ENCODE measurements around the gene ALDOB.

Gene ALDOB

DNA sequence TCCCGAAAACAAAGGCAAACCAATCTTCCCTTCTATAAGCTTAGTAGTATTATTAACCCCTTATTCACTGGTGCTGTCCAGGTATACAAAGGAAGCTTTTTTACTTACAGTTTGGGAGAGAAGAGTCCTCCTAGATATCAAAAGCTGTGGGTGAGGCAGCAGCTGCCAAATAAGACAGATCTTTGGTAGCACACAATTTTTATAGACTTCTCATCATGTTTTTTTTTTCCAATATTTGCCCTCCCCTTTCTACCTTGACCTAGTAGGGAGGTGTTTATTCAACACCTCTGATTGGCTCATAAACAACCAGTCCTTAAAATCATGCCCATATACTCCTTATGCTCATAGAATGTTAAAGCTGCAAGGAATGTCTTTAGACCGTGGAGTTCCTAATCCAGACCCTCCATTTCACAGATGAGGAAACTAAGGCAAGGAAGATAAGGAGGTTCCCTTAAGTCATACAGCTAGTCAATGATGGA lies at the start of gene ALDOB:
TSS of gene ALDOB (minus strand) at position 174 of the 479 bp plus-strand sequence. CDS start 4,887 bp downstream, outside the sequence.
- DNase-seq, result no peak

DNA sequence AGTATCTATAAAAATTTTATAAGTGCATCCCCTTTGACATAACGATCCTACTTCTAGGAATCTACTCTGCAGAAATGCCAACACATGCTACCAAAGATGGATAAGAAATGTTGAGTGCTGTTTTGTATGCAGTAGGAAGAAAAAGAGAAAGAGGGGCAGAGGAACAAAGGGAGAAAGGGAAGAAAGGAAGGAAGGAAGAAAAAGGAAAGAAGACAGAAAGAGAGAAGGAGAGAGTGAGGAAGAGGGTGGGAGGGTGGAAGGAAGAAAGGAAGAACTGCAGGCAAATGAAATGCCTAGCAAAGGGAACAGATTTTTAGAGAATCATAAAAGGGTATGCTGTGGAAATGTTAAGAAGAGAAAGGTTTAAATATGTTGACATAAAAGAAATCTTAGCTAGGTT lies 48.5 kb upstream of the ALDOB start:
- no peak for DNase-seq

DNA sequence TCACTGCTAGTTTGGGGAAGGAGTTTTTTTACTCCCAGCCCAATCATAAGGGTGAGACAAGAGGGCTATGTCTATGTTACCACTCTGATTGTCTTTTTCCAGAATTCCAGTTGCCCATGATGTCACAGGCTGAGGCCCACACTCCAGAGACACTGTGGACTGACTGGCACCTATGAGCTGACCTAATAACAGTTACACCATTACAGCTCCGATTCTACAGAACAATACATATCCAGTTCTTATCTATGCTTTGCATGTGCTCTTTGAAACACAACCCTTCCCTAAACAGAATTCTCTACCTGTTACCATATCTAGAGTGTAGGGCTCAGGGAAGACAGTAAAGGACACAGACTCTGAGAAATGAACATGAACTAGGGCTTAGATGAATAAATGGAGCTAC lies 45.7 kb upstream of the ALDOB start:
- DNase-seq, result peak; percentile 68

DNA sequence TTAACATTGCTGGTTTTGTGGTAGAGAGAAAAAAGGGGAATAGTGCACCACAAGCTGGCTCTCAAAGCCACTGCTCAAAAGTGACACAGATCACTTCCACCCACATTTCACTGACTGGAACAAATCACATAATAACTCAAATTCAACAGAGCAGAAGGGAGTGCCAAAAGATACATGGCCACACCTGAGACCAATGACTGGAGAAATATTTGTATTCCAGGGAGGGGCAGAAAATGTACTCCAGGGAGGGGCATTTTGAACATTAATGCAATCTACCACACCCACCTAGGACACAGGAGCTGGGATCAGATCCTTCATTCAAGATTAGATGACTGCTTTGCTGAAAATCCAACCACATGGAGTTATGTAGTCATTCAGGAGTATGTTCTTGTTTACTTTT lies 44.8 kb upstream of the ALDOB start:
- peak; percentile 23 for DNase-seq

DNA sequence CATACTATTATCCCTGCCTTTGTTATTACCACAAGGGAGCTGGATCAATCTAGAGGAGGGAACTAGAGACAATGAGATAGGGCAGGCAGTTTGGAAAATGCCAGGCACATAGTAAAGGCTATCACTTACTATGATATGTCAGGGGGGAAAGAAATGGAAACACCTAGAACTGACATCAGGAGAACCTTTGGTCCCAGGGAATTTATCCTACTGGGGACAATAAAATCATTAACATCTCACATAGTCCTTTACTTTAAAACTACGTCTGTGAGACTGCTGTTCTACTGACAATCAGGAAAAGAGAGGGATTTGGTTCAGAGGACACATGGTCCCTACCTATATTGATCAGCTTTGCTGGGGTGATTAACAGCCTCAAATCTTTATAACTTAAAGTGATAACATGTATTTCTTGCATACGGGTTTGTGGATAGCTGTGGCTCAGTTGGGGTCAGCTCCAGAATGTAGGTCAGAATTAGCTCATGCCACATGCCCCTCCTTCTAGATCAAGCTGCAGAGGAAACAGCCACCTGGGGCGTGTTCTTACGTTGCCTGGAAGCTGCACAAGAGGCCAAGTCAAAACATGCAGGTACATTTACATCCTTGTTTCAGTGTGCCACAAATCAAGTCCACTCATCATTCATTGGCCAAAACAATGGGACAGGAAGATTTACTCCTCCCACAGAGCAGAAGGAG lies 43.9 kb upstream of the ALDOB start:
- DNase-seq, result no peak

DNA sequence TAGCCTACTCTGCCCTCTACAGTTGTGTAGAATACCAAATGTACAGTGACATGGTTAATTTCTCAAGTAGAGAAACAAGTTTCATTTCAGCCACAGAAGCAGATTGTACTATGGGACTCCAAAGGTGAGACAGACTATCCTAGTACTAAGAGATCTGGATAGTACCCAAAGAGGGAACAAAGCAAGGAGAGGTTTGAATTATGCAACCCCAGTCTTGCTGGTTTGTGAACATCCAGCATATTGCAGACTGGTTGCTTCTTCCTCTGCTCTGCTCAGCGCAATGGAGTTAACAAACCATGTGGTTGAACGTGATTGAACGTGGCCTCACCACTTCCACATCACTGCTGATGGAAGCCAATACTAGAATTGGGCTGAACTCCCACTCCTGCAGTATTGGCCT lies 43.3 kb upstream of the ALDOB start:
- no peak for DNase-seq

DNA sequence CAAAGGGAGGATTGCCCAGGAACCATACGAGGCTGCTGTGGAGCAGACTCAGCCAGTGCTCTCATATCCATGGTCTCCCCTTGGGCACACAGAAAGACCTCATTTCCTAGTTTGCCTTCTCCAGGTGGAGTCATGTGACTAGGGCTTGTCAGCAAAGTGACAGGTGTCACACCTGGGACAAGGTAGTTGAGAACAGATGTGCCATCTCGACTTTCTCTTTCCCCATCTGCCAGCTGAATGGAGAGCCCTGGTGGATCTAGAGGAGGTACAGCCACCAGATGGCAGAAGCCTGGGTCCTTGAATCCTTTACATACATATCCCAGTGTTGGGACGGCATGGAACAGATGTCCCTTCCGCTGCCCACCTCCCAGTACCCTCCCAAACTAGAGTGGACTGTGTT lies 42.9 kb upstream of the ALDOB start:
- DNase-seq, result no peak

DNA sequence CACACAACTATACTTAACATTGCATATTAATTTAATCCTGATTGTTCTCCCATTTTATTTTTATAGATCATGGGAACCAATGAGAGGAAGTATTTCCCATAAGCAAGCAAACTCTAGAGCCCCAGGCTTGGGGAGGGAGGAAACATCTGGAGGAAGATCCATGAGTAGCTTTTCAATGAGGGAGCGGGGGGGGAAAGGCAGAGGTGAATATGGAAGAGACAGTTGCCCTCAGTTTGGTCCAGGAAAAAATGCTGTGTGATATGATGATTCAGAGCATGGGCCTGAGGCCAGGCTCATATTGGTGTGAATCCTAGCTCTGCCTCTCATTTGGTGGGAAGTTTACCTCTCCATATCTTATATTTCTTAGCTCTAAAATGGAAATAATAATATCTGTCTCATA lies 42.2 kb upstream of the ALDOB start:
- no peak for DNase-seq

DNA sequence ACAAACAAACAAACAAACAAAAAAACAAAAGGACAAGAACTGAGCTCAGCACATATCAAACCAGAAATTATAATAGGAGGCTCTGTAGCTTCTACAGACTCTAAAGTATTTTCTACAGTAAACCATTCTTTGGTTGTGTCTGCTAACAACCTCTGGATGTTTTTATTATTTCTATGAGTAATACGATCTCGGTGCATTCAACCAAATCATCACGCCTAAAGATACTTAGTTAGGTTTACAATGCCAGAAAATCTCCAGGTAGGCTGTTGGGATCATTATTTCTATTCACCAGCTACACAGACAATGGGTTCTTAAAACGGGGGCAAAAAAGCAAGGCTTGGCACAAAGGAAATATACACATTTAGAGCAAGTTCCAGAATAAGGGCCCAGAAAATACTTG lies 41.6 kb upstream of the ALDOB start:
- no peak for DNase-seq

DNA sequence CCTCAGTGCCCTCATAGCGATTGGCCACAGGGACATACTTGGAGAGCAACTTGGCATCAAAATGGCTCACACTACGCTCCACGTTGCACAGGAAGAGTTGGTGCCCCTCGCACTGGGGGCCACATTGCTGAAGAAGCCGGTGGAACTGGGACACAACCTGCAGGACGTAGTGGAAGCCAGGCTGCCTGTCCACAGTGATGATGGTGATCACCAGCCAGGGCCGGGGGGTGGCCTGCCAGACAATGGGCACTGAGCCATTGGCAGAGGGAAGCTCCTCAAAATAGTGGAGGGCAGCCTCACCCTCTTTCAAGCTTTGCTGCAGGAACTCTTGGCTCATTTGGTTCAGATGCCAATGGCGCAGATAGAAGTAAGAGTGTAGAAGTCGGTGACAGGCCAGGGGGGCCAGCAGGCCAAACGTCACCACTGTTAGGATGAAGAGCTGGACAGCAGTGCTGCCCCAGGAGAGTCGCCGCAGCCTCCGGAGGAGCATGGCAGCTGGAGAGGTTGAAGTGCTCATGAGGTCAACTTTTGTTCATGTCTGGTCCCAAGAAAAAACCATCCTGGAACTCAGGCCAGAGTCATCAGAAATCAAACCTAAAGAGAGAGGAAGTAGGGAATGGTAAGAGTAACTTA lies 41.1 kb upstream of the ALDOB start:
- DNase-seq, result no peak

DNA sequence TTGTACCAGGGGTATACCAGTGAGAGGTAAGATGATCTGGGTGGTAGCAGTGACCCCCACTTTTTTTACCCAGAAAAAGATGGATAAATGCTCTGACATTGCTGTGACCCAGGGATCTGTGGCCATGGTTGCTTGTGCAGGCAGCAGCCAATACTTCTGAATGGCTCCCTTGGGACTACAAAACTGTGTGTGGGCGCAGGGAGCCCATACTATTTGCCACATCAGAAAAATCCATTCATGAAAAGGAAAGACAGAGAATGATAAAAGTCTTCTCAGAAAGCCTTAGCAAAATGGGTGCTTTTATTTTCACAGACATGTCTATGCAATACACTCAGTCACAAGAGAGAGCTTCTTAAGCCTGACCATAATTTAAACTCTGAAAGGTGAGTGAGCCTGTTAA lies 37.3 kb upstream of the ALDOB start:
- DNase-seq, result no peak

DNA sequence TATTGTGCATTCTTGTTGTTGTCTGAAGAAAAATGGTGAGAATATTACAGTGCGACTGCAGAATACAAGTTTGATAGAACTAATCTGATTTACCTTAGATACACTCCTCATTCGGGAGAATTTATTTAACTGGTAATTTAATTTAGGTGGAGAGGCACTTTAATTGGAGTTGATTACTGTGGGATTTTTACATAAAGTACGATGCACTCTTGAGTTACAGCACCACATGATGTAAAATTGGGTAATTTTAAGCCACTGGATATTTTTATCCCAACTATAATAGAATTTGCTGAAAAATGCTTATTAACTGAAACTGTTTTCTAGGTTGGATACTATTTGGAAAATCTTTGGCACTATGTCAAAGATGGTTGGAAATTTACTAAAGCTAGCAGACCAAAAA lies 35.4 kb upstream of the ALDOB start:
- no peak for DNase-seq

DNA sequence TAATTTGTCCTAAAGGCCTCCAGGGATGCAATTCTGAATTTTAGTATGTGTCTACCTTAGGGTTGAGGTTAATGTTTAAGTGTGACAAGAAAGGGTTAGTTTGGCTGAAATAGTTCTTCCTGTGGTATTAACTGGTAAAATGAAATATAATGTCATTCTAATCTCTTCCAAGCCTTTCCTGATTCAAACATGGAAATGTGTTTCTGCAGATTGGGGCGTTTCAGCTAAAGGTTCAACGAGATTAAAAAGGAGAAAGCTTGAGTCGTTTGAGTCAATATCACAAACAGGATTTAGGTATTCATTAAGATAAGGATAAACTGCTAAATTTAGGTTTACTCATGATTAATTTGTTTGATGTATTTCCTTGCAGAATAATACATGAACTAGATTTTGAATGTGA lies 34.4 kb upstream of the ALDOB start:
- no peak for DNase-seq

DNA sequence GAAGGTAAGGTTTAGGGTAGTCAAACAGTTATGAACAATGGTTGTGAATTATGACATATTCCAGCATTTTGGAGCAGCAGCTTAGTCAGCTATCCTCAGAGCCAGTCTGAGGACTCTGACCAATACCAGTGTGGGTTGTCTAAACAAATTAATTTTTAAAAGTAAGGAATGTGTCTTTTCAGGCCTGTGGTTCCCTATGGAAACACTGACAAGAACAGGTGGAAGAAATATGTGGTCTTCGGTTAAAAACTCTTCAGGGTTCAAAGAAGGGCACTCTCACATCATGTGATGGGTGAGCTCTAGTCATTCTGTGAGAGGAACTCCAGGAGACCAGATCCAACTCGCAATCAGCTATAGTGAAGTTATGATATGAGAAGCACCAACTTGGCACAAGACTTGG lies 33.5 kb upstream of the ALDOB start:
- DNase-seq, result no peak

DNA sequence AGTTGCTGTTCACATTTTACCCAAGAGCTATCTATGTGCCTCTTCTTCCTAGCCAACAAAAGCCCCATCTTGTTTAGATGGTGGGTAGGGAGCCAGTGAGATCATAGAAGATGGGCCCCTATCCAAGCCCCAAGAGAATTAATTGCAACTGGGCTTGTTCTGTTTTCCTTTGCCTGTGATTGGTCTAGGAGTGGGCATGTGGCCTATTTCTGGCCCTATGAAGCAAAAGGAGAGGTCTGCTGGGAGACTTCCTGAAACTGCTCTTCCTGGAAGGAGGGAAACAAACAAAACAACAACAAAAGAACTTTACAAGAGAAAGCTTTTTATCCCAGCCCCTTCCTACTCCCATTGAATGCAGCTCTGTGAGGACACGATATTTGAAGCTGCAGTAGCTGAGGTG lies 32.5 kb upstream of the ALDOB start:
- DNase-seq, result no peak

DNA sequence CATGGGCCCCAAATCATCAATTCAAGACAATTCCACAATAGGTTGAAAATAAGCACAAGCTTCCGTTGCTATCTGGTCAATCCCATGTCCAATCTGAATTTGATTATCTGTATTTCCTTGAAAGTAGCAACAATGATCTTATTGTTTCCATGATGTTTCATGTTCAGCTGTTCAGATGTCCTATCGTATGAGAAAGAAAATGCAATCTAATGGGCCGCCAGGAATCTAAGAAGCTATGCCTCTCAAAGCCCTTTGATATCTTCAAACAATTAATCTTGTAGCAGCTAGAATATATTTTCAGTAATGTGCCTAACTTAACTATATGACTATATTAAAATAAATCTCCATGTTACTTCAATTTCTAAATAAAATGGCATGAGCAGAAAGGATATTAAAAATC lies 32.1 kb upstream of the ALDOB start:
- DNase-seq, result no peak

DNA sequence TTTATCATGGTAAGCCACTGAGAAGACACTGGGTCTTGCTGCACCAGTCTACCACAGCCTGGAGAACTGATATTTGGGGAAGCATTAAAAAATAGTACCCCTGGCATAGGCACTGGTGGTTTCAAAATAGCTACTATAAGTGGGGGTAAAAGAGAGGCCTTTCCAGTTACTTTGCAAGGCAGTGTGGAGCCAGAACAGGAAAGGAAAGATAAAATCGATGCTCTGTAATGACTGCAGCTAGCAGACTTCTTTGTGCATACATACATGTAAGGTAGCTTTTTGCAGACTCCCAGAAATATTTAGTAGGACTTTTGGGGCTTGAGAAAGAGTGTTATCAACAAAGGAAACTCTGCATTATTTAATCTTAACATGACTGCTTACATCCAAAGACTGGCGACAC lies 31.3 kb upstream of the ALDOB start:
- no peak for DNase-seq

DNA sequence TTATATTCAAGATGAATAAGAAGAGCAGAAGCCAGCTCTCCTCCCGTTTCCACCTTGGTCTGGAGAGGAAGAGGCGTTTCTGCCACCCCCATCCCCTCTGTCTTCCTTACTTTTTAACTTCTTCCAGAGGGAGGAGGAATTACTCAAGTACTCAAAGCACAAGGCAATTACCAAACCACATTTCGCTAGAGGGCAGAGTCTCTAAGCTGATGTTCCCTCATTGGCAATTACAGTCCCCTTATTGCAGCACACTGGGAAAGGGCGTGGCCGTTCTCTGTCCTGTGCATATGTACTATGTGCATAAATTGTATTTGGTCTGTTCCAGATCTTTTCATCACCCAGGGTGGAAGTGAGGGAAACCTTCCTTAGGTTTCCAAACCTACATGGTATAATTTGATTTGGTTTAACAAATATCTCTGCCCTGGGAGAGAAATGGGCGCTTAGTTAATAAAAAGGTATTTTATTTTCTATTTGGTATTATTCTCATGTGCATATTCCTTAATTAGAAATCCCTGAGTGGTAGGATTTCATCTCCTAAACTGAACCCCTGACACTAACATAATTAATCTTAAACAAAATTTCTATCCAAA lies 29.8 kb upstream of the ALDOB start:
- peak; percentile 87 for DNase-seq

DNA sequence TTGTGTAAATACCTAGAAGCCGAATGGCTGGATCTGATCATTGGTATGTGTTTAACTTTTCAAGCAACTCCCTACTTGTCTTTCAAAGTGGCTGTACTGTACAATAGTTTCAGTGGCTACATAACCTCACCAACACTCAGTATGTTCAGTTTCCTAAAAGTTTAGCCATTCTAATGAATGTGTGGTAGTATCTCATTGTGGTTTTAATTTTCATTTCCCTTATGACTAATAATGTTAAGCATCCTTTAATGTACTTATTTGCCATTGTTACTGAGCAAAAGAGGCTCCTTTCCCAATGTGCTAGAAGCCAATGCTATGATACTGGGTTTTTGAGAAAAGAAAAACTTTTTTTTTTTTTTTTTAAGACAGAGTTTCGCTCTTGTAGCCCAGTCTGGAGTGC lies 27.8 kb upstream of the ALDOB start:
- DNase-seq, result no peak

DNA sequence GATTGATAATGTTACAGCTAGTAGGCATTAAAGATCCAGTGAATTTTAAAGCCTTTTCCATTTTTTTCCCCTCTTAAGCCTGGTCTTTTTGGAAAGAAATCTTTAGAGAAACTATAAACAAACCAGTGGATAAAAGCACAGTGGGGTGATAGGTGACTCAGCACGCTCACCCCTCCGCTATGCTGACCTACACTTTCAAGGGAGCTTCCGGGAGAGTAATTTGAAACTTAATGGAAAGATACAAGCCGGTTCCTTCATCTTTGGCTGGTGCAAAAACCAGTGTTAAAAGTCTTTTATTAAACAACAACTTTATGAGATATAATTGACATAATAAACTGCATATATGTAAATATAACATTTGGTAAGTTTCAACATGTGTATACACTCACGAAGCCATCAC lies 27.0 kb upstream of the ALDOB start:
- no peak for DNase-seq

DNA sequence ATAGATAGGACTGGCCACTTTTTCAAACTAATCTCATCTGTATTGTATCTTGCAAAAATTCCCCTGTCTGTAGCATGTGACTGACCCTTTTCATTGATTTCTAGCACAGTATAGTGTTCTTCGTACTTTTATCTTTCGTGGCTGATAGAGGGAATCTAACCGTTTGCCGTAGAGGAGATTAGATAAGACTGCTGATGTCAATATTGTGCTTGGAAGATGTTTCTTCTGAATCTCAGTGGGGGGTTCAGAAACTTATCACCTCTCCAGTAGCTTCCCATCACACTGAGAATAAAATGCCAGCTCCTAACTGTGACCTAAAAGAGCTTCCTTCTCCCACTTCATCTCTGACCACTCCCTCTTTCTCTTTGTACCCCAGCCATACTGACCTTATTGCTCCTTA lies 25.4 kb upstream of the ALDOB start:
- no peak for DNase-seq

DNA sequence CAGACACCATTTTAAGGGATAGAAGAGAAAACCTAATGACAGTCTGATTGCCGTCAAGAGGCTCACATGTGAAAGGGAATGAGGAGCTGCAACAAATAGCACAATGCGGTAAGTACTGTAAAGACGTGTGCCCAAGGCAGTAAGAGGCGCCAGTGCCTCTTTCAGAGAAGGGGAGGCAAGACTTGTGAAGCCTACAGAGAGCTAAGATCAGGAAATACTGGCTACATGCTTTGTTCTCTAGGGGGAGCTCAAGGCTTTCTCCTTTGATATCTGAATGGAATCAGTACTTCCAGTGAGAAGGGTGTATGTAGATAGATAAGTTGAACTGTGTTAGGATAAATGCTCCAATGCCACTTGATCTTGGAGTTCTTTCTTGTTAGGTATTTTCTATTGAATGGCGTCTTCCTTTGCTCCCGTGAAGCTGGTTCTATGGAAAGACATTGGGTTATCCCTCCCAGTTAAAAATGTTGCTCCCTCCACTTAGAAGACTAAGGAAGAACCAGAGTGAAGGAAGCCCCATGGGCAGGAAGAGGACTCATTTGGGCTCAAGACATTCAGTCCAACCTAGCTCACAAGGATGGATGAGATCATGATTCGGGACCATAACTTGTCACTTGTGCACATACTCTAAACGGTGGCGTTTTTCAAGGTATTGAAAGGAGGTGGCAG lies 23.5 kb upstream of the ALDOB start:
- peak; percentile 90 for DNase-seq

DNA sequence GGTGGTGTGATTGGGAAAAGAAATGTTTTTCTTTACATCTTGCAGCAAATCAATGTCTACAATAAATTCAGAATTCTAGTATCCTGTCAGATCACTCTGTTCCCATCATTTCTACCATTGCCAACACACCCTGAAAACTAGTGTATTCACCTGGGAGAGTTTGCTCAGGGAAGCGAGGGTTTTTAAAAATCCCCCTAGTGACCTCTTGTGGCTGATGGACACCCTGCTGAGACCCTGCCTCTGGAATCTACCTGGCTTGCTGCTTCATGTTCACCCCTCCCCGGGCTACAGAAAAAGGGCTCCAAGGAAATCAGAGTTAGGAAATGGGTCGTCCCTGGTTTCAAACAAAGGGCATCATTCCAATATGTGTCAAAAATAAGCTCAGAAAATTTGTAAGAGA lies 21.4 kb upstream of the ALDOB start:
- no peak for DNase-seq

DNA sequence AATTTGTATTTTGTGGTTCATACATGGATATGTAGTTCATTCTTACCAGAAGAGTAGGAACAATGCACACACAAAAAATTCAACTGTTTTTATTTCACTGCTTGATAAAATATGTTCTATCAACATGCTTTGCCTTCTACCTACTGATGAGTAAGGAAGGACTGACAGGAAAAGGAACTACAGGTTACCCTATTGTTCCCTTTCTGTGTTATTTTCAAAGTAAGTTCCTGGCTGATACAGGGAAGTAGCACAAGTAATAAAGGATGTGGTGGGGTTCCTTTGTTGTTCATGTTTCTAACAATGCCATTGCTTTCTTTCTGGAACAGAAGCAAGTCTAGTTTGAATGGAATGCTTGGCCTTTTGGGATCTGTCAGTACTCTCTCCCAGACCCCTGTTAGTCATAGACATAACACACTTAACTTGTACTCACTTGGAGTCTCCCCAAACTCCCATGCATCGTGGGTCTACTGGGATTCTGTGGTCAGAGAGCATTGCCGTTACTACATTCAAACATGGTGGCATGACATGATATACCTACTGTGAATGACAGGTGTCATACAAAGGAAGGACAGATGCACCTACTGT lies 20.2 kb upstream of the ALDOB start:
- DNase-seq, result no peak
